ENCODE results near the gene FGFR4. TPM values are rescaled to one million over a fixed set of nuclear protein-coding genes. Genes with fewer than 3 reads are reported as not detected.

The FGFR4 gene
- total and polyA plus RNA-seq, 2 of the 8 experiments (the other 6 are each of a cell fraction or from before 2014, with no cell fraction given): 61.4 to 88.4 TPM

- TF ChIP-seq SIX5 (IDR thresholded peaks at IDR 0.05; ENCODE audit: low read depth, low read length) (no peak), SIN3A (conservative IDR thresholded peaks at IDR 0.05 in 1 of 2, IDR thresholded peaks at IDR 0.05 in 1 of 2; ENCODE audit: low read depth in 1 of 2, low read length in 2 of 2) (no peak), CTCF (IDR thresholded peaks at IDR 0.05; ENCODE audit: control extremely low read depth in 1 of 3, insufficient read depth in 1 of 3, low read depth in 1 of 3, low read length in 3 of 3) (no peak), CREB1 (IDR thresholded peaks at IDR 0.05) (peak; percentile 23; the same call in 1 of the 2 replicates), TBP (IDR thresholded peaks at IDR 0.05; ENCODE audit: low read depth, low read length) (peak; percentile 7), BCL11A (IDR thresholded peaks at IDR 0.05; ENCODE audit: low read depth in 2 of 2, low read length in 2 of 2) (no peak), SP2 (IDR thresholded peaks at IDR 0.05; ENCODE audit: low read length) (no peak), SRF (IDR thresholded peaks at IDR 0.05; ENCODE audit: low read depth, low read length) (no peak), CEBPB (IDR thresholded peaks at IDR 0.05; ENCODE audit: low read depth, low read length) (no peak), SP1 (IDR thresholded peaks at IDR 0.05; ENCODE audit: low read depth, low read length) (no peak), POLR2AphosphoS5 (IDR thresholded peaks at IDR 0.05; ENCODE audit: low read depth, low read length) (peak; percentile 31), E2F6 (IDR thresholded peaks at IDR 0.05) (peak; percentile 66), CHD2 (IDR thresholded peaks at IDR 0.05; ENCODE audit: low read length) (no peak), TCF12 (IDR thresholded peaks at IDR 0.05; ENCODE audit: low read depth, low read length) (0 out of 2 replicates have a peak, but pooled peaks have one; percentile 27), NRF1 (IDR thresholded peaks at IDR 0.05; ENCODE audit: low read depth, low read length) (no peak), EP300 (IDR thresholded peaks at IDR 0.05; ENCODE audit: borderline replicate concordance in 1 of 2, low read depth in 2 of 2, low read length in 2 of 2) (no peak; a peak in 1 of 3 replicates), MAFK (IDR thresholded peaks at IDR 0.05; ENCODE audit: low read depth, low read length) (no peak)
- TF ChIP-seq, protein P1, sequence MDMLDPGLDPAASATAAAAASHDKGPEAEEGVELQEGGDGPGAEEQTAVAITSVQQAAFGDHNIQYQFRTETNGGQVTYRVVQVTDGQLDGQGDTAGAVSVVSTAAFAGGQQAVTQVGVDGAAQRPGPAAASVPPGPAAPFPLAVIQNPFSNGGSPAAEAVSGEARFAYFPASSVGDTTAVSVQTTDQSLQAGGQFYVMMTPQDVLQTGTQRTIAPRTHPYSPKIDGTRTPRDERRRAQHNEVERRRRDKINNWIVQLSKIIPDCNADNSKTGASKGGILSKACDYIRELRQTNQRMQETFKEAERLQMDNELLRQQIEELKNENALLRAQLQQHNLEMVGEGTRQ (IDR thresholded peaks at IDR 0.05; ENCODE audit: low read length): no peak
Observed at GRCh38 chr5:177133096-177133852, 46.6 kb downstream of the FGFR4 start, which contains the start of gene NSD1 (continued).
